ENCODE results near the gene RIPPLY3.
"Not testable (repeated sequence)": the region's sequence is repeated elsewhere in the genome, so short reads cannot be mapped to it uniquely, and the experiment has no call there.

RIPPLY3 gene

DNA sequence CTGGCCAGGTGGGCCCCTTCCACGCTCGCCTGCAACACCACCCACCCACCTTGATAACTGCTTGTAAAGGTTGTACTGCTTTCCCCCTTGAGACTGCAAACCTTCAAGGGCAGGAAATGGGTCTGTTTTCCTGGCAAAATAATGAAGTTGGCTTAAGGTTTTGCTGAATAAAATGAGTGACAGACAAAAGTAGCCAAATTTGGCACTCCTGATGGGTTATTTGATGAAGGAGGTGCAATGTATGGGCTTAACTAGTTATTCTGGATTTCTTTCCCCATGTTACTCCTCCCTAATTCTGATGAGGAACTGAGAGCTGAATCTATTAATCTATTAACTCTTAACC lies 25.5 kb upstream of the RIPPLY3 start:
- DNase-seq (ENCODE audit: low read depth) = no peak
- H3K4me3 ChIP-seq (ENCODE audit: low read length) = peak overlapping the region; percentile 54
- no peak for TF ChIP-seq CTCF (conservative IDR thresholded peaks at IDR 0.05; ENCODE audit: low read length)

GRCh38 chr21:36981977-36982700 lies 24.4 kb upstream of the RIPPLY3 start:
- H3K4me3 ChIP-seq (ENCODE audit: low read length) = no peak overlapping the region
- DNase-seq (ENCODE audit: low read depth) = no peak
- TF ChIP-seq CTCF (conservative IDR thresholded peaks at IDR 0.05; ENCODE audit: low read length) = no peak

DNA sequence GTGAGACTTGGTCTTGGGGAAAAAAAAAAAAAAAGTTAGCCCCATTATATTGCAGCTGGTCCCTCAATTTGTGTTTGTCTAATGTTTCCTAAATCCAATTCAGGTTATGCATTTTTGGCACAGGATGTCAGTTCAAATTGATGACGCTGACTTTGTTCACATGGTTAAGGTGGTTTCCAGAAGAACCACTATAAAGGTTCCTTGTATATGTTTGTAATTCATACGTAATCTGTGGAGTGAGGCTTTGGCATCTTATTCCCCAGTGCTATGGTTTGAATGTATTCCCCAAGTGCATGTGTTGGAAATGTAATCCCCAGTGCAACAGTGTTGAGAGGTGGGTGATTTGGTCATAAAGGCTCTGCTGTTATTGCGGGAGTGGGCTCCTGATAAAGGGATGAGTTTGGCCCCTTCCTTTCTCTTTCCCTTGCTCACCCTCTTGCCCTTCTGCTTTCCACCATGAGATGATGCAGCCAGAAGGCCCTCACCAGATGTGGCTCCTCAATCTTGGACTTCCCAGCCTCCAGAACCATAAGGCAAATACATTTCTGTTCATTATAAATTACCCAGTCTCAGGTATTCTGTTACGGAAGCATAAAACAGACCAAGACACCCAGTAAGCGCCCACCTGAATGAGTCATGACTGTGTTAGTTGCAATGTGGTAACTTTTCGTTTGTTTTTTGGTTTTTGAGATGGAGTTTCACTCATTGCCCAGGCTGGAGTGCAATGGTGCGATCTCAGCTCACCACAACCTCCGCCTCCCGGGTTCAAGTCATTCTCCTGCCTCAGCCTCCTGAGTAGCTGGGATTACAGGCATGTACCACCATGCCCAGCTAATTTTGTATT lies 20.5 kb upstream of the RIPPLY3 start:
- no peak for TF ChIP-seq CTCF (conservative IDR thresholded peaks at IDR 0.05; ENCODE audit: low read length)
- no peak for DNase-seq (ENCODE audit: low read depth)
- no peak overlapping the region for H3K4me3 ChIP-seq (ENCODE audit: low read length)

- DNase-seq (ENCODE audit: low read depth) = no peak
- no peak overlapping the region for H3K4me3 ChIP-seq (ENCODE audit: low read length)
- no peak for TF ChIP-seq CTCF (conservative IDR thresholded peaks at IDR 0.05; ENCODE audit: low read length)
Measured at GRCh38 chr21:36987845-36988244, 18.7 kb upstream of the RIPPLY3 start.

- no peak for TF ChIP-seq CTCF (conservative IDR thresholded peaks at IDR 0.05; ENCODE audit: low read length)
- no peak overlapping the region for H3K4me3 ChIP-seq (ENCODE audit: low read length)
- DNase-seq (ENCODE audit: low read depth) = no peak
Measured at GRCh38 chr21:36988536-36988935, 18.0 kb upstream of the RIPPLY3 start.

DNA sequence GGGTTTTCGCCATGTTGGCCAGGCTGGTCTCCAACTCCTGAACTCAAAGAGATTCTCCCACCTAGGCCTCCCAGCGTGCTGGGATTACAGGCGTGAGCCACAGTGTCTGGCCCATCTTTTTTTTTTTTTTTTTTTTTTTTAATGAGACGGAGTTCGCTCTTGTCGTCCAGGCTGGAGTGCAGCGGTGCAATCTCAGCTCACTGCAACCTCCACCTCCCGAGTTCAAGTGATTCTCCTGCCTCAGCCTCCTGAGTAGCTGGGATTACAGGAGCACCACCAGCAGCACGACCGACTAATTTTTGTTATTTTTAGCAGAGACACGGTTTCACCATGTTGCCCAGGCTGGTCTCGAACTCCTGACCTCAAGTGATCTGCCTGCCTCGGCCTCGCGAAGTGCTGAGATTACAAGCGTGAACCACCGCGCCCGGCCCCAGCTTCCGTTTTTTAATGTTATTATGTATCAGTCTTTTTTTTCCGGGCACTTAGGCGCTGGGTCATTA lies 17.3 kb upstream of the RIPPLY3 start:
- peak overlapping the region; percentile 64 for H3K4me3 ChIP-seq (ENCODE audit: low read length)
- DNase-seq (ENCODE audit: low read depth) = not testable (repeated sequence)

DNA sequence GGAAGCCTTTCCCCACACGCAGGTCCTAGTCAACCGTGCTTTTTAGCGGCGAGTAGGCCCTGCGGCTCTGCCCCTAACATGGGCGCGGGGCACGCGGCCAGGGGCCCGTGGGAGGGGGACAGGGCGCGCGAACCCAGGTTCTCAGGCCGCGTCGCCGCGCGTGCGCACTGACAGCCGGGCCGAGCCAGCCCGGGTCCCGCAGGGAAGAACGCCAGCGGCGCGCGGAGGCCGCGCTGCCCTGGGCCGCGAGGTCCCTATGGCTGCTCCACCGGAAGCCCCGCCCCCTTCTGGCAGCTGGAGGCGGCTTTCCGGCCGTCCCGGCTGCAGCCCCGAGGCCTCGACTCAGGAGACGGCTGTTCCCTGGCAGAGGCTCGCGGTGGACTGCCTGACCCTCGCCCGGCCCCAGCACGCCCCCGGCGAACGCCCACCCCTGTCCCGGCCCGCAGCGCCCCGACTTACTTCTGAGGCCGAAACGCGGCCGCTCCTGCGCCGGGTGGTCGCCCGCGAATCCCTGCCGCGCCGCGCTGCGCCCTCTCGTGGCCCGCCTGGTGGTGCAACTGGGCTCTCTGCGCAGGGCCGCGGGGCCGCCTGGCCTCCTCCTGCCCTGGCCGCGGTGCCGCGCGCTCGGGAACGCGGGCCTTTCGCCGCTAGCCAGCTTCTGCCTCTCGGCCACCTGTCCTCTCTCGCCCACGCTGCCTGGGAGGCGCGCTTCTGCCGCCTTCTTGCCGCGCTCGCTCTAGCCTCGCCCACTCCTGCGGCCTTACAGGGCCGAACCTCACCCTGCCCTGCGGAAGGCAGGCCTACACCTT lies 16.6 kb upstream of the RIPPLY3 start:
- TF ChIP-seq CTCF (conservative IDR thresholded peaks at IDR 0.05; ENCODE audit: low read length) = peak; percentile 49
- DNase-seq (ENCODE audit: low read depth) = peak; percentile 91
- H3K4me3 ChIP-seq (ENCODE audit: low read length) = peak overlapping the region; percentile 64
